NCI-H1048 (cell line): ENCODE data around the gene PTPN3.

Experiments
- DNase-seq: peaks from one replicate; lab custom pipeline; 2025; lab: John Stamatoyannopoulos, UW

The PTPN3 gene

GRCh38 chr9:109500421-109500974 is 2.4 kb upstream of the PTPN3 start:
- no peak for DNase-seq

- no peak for DNase-seq
Measured at GRCh38 chr9:109499631-109500410, 1.7 kb upstream of the PTPN3 start.

- DNase-seq: no peak
Measured at GRCh38 chr9:109499093-109499630, 1.1 kb upstream of the PTPN3 start.

- no peak for DNase-seq
Measured at GRCh38 chr9:109497226-109498153, 617 bp downstream of the PTPN3 start.

- DNase-seq: no peak
Measured at GRCh38 chr9:109496841-109497225, 1.3 kb downstream of the PTPN3 start.

- no peak for DNase-seq
Measured at GRCh38 chr9:109496218-109496617, 1.9 kb downstream of the PTPN3 start.

GRCh38 chr9:109493648-109494047 is 4.5 kb downstream of the PTPN3 start:
- DNase-seq: no peak

- DNase-seq: no peak
Measured at GRCh38 chr9:109491590-109491989, 6.5 kb downstream of the PTPN3 start.

- DNase-seq: no peak
Measured at GRCh38 chr9:109488791-109489492, 9.2 kb downstream of the PTPN3 start.

GRCh38 chr9:109488351-109488750 is 9.8 kb downstream of the PTPN3 start:
- DNase-seq: no peak

- DNase-seq: no peak
Measured at GRCh38 chr9:109487247-109487646, 10.9 kb downstream of the PTPN3 start.

GRCh38 chr9:109483744-109484429 is 14.2 kb downstream of the PTPN3 start:
- no peak for DNase-seq

GRCh38 chr9:109482391-109482916 is 15.7 kb downstream of the PTPN3 start:
- DNase-seq: no peak

- no peak for DNase-seq
Measured at GRCh38 chr9:109481856-109482255, 16.3 kb downstream of the PTPN3 start.

- DNase-seq: no peak
Measured at GRCh38 chr9:109479822-109480221, 18.3 kb downstream of the PTPN3 start.

GRCh38 chr9:109478665-109479380 is 19.3 kb downstream of the PTPN3 start:
- DNase-seq: no peak

- DNase-seq: no peak
Measured at GRCh38 chr9:109478051-109478563, 20.0 kb downstream of the PTPN3 start.

GRCh38 chr9:109477258-109478050 is 20.7 kb downstream of the PTPN3 start:
- no peak for DNase-seq

- DNase-seq: no peak
Measured at GRCh38 chr9:109476642-109477257, 21.4 kb downstream of the PTPN3 start.
